ENCODE results near the gene GBX1.

The GBX1 gene

DNA sequence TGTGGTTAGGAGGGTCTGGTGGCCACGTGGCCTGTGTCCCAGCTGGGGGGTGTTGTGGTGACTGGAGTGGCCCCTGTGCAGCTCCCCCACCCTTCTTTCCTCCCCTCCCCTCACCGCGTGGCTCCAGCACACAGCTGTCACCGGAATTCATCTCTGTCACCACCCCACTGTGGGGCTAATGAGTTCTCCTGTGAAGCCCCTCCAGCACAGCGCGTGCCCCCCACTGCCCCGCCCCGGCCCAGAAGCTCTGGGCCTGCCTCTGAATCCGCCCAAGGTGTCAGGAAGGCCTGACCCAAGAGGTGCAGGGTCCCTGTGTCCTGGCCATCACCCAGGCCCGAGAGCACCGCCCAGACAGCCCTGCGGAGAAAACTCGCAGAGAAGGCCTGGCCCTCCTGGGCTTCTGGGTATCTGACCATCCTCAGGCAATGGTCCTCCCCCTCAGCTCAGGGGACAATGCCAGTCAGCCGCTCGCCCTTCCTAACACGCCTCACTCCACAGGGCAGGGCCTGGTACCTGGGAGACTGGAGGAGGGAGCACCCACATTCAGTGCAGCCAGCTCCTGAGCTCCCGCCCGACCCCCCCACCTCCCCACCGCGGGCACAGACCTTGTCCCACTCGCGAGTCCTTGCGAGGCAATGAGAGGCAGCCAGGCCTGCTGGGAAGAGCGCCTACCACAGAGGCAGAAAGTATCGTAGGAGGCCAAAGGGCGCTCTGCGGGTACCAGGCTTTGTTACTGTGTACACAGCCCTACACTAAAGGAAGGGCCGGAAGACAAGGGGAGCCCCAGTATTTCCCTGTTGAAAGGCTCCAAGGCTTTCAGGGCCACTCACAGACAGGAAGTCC lies 38.2 kb downstream of the GBX1 start:
- no peak for DNase-seq (ENCODE audit: low read depth in 4 of 4, low spot score in 1 of 4)

DNA sequence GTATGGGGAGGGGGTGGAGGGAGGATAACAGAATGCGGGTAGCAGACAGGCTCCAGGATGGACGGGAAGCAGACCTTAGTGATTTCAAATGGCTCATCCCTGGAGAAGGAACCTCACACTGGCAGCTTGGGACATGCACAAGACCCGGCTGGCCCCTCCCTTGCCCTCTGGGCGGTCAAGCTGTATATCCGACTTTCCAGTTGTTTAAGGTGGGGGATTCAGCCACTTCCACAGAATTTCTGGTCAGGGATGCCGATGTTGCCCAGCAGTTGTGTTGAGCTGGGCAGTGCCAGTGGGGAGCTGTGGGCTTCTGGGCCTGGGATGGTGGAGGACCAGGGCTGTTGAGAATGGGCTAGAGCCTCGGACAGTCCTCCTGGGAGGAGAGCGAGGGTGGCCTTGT lies 38.8 kb downstream of the GBX1 start:
- DNase-seq (ENCODE audit: low read depth in 4 of 4, low spot score in 1 of 4) = no peak

DNA sequence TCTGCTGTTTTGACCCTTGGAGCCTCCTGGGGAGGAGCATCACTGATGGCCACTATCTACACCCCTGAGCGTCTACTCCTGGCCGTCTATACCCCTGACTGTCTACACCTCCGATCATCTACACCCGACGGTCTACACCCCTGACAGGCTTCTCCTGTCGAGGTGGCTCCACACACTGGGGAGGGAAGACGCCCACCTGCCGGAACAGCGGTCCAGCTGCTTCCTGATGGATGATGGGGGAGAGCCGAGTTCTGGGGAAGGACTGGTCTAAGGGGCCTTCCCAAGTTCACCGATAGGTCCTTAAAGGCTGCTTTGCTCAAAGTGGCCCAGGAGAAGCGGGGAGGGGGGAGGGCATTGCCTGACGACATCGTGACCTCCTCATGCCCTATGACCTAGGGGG lies 39.4 kb downstream of the GBX1 start:
- no peak for DNase-seq (ENCODE audit: low read depth in 4 of 4, low spot score in 1 of 4)

DNA sequence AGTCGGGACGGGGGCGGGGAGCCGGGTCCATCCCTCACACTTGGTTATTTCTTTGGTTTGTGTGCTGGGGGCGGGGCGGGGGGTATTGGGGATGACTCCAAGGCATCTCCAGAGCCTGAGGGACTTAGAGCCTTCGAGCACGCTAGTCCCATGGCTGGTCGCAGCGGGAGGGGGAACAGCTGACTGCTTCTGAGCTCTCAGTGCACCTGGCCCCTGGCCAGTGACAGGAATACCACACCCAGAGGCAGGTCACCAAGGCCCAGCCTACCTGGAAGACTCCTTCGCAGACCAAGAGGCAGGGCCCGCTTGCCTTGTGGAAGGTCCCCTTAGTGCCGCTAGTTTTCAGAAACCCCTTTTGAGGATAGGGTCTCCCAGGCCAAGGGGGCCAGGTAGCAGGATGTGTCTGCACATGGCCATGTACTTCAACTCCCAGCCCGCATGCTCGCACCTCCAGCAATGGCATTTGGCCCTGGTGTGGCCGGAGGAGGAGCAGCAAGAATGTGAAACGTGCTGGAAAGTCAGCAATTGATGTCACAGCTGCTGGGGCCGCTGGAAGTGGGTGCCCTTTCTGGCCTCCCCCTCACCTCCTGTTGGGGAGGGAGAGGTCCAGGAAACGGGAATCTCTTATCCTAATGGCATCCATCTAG lies 40.9 kb downstream of the GBX1 start:
- DNase-seq (ENCODE audit: low read depth in 4 of 4, low spot score in 1 of 4) = no peak

DNA sequence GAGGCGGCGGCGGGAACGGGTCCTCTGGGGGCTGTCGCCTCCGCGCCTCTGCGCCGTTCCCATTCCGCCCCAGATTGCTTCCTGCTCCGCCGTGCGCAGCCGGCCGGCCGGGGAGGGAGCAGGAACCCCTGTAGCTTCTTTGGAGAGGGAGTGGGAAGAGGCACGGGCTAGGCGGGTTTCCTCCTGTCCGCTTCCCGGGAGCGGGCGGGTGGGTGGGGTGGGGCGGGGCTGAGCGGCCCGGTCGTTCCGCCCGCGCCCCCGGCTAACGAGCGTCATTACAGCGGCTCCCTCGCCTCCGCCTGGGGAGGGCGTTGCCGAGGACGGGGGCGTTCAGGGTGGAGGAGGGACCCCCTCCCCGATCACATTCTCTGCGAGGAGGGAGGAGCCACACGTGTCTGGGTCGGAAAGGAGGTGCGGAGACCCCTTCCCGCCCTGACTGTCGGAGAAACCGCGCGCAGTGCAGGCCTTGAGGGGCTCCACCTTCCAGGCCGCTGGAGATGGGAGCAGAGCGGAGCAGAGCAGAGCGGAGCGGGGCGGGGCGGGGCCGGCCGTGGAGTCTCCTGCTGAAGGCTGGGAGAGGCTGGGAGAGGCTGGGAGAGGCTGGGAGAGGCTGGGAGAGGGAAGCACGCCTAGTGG lies 41.5 kb downstream of the GBX1 start:
- DNase-seq (ENCODE audit: low read depth in 4 of 4, low spot score in 1 of 4) = no peak

DNA sequence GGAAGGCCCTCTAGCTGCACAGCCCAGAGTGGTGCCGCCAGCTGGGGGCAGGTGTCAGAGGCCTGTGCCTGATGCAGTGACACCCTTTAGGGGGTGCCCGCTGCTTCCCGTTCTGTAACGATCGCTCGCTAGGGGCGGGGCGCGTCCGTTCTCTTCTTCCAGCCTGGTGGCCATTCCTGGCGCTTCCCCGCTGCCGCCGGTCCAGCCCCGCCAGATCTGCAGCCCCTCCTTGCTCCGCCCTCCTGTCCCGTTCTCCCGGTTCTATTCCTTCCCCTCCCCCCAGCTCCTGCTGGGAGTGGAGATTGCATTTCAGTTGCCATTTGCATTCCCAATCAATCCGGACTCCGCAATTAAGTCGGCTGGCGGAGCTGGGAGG lies 42.0 kb downstream of the GBX1 start:
- DNase-seq (ENCODE audit: low read depth in 4 of 4, low spot score in 1 of 4) = no peak

DNA sequence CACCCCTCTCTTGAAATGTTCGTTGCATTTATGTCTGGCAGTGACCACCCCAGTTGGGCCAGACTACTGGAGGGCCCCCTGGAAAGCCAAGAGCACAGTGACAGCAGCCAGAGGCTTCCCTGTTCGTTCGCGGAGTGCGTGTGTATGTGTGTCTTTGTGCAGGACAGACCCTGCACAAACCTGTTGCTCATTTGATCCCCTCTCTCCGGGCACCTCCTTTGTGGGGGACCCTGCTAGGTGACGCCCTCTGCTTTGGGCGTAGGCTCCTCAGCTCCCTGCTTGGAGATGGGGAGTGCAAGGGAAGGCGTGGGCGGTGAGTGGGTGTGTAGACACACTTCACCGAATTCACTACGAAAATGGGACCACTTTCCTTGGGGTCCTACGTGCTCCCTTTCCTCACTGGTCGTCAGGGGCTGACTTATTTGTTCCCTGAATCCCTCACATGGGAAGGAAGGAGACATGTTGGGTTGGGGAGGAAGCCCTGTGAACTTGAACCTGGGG lies 42.5 kb downstream of the GBX1 start:
- DNase-seq (ENCODE audit: low read depth in 4 of 4, low spot score in 1 of 4) = no peak

DNA sequence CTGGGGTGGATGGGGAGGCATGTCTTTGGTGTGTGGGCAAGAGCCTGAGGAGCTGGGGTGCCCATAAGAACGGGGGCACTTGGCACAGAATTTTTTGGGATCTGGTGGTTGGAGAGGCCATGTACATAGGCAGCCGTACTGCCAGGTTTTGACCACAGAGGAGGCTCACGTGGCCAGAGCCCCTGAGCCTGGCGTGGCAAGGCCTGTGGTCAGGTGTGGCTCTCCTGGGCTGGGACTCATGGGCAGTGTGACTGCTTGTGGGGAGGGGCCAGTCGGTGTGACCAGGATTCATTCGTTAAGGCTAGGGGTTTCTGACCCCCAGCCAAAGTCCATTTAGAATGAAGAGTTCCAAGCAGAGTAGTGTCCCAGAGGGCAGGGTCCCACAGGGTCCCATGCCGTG lies 43.0 kb downstream of the GBX1 start:
- DNase-seq (ENCODE audit: low read depth in 4 of 4, low spot score in 1 of 4) = no peak

DNA sequence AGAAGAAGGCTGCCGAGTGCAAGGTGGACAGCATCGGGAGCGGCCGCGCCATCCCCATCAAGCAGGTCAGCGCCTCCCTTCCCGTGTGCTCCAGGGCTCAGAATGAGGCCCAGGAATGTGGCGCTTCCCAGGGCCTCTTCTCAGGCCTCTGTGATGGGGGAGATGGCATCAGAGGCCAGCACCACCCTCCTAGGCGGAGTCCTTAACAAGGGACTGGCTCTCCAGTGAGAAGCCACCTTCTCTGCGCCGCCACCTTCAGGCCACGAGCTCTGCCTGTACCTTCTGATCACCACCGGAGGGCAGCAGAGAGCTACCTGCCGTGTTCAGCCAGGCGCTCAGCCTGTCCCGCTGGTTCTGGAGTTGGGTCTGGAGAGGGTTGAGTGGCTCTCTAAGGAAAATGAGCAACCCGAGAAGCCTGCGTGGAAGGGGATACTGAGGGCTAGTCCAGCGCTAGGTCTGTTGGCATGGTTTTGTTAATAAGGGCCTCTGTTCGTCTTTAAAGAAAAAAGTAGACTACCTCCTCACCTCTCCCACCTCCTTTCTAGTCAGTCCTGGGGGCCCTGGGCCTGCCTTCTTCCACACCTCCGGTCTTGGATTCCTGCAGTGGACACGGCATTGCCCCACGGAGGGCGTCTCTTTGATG lies 43.6 kb downstream of the GBX1 start:
- peak; percentile 70 to 88 (median 80) for DNase-seq (ENCODE audit: low read depth in 4 of 4, low spot score in 1 of 4)

DNA sequence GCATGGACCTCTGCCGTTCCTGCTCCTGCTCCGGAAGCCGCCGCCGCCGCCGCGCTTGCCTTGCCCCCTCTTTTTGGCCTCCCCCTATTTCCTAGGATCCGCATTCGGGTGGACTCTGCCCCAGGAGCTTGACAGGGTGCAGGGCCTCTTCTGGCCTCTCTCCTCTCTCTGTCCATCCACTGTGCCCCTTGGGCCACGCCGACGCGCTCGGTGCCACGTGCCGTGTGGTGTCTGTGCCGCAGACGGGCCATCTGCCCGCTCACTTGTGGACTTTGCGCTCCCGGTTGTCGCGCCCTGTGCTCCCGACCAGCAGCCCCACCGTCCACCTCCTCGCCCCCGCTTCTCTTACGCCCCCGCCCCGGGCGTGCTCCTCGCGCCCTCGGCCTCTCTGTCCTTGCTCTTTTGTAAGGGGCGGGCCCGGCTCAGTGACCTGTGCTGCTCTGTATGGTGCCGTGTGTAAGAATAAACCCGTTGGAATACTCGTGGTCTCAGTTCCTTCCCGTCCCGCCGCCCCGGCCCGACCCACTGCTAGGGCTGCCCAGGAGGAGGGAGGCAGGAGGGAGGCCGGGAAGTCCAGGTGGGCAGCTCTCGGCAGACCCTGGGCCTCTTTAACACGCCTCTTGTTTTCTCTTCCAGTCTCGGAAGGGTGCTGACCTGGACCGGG lies 44.2 kb downstream of the GBX1 start:
- no peak for DNase-seq (ENCODE audit: low read depth in 4 of 4, low spot score in 1 of 4)

DNA sequence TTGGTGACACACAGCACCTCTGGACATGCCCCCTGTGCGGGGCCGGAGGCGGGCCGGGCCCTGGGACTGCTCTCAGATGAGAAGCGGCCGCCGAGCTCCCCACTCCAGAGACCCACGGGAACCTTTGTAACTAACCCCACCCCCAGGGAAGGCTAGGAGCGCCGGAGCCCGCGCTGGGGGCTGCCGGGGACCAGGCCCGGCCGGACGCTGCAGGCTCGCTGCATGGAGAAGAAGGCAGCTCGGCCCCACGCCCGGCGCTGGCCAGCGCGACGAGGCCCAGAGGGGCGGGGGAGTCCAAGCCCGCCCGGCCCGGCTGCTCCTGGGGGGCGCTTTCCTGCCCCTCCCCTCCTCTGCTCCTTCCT lies 44.7 kb downstream of the GBX1 start:
- DNase-seq (ENCODE audit: low read depth in 4 of 4, low spot score in 1 of 4) = no peak

DNA sequence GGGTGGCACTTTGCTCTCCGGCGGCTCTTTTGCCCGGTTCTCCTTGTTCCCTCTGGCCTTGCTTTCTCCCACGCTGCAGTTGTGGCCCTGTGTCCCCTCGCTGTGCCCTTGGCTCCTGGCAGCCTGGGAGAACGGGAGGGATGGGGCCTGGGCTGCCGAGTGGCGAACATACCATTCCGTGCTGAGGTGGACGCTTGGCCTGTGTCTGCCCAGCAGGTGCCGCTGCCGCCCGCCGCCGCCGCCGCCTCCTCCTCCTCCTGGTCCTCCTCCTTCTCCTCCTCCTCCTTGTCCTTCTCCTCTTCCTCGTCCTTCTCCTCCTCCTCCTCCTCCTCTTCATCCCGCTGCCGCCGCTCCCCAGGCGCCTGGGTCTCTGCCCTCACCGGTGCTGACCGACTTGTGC lies 45.2 kb downstream of the GBX1 start:
- no peak for DNase-seq (ENCODE audit: low read depth in 4 of 4, low spot score in 1 of 4)

DNA sequence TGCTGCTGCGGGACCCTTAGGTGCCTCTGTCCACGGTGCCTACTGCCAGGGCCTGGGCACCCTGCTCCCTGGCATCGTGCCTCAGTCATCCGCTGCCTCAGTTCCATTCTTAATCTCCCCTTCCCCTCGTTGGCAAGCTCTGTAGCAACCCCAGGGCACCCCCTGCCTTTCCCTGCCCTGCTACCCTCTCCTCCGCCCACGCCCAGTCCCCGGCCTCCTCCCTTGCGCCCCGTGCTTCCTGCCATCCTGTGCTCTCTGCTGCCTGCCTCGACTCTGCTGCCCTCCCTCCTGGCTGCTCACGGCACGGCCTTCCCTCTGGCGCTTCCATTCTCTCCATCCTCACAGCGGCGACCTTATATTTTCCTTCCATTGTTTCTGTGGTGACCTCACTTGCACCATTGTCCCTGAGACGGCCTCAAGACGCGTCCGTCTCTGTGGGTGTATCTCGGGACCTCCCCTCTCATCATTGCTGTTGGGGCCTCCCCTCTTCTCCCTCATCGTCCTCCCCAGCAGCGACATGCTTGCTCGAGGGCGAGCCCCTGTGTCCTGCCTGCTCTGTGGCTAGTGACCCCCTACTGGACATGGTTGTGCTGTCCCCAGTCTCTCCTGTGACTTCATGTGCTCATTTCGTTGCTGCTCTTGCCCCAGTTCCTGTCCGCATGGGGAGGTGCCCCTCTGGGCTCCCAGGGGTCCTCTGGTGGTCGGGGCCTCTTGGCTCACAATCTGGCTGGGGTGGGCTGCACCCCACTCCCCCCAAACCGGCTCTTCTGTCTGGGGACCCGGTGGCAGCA lies 45.9 kb downstream of the GBX1 start:
- no peak for DNase-seq (ENCODE audit: low read depth in 4 of 4, low spot score in 1 of 4)

DNA sequence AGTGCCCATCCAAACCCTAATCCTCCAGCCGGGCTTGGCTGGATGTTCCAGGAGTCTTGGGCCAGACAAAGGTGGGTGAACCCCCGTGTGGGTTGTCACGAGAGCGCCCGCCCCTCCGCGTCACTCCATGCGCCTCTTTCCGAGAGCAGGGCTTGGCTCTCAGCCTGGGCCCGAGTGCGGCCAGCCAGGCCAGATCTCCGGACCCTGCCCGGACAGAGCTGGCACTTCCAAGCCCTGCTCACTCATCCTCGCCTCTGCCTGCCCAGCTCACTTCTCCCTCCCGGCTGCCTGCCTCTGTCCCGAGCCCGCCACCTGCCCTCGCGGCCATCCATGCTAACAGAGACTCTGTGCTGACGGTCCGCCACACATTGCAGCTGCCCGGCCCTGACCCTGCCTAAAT lies 46.6 kb downstream of the GBX1 start:
- DNase-seq (ENCODE audit: low read depth in 4 of 4, low spot score in 1 of 4) = no peak

DNA sequence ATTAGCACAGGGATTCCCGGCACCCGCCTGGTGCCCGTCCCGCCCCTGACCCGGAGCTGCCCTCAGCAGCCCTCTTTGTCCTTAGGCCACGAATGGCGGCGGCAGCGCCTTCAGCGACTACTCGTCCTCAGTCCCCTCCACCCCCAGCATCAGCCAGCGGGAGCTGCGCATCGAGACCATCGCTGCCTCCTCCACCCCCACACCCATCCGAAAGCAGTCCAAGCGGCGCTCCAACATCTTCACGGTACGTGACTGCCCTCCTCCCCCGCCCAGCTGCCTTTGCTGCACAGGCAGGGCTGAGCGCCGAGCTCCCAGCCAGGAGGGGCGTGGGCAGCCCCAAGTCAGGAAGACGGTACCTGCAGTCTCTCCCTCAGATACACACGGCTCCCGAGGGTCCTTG lies 47.6 kb downstream of the GBX1 start:
- DNase-seq (ENCODE audit: low read depth in 4 of 4, low spot score in 1 of 4) = no peak

DNA sequence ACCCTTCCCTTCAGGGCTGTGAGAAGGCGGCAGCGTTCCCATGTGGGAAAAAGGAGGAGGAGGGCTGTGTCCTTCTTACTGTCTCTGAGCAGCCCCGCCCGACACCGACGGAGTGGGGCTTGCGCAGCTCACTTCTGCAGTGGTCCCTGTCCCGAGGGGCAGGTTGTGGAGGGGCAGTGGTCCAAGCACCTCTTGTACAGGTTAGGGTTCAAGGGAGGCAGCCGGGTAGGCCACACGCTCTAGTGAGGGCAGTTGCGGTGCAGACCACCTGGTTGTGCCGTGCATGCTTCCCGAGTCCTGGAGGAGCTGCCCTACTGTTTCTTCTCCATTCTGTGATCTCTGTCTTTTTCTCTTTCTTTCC lies 48.5 kb downstream of the GBX1 start:
- no peak for DNase-seq (ENCODE audit: low read depth in 4 of 4, low spot score in 1 of 4)

DNA sequence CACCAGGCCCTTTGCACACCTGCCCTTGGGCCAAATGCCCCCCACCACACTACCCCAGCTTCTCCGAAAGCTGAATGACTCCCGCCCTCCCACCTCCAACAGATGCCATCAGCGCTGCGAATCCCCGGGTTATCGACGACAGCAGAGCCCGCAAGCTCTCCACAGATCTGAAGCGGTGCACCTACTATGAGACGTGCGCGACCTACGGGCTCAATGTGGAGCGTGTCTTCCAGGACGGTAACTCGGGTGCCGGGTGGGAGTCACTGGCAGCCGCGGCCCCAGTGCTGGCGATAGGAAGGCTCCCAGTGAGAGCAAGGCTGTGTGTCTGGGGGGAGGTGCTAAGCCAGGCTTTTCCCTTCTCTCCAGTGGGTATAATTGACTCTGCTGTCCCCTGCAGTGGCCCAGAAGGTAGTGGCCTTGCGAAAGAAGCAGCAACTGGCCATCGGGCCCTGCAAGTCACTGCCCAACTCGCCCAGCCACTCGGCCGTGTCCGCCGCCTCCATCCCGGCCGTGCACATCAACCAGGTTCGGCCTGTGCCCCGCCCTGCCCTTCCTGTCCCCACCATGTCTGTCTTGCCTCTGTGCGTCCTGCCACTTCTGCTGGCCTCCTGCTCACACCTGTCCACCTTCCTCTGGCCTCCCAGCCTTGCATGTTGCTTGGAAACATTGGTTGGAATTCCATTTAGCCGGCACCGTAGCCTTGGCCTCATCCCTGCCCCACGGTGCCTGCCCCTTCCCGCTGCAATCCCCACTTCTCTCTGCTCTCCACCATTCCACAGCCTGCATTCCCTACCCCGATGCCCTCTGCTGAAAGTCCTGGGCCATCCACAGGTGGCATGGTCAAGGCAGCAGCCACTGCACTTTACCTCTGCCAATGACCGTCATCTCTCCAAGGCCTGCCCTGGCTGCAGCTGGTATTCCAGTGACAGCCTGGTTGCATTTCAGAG lies 49.1 kb downstream of the GBX1 start:
- no peak for DNase-seq (ENCODE audit: low read depth in 4 of 4, low spot score in 1 of 4)

DNA sequence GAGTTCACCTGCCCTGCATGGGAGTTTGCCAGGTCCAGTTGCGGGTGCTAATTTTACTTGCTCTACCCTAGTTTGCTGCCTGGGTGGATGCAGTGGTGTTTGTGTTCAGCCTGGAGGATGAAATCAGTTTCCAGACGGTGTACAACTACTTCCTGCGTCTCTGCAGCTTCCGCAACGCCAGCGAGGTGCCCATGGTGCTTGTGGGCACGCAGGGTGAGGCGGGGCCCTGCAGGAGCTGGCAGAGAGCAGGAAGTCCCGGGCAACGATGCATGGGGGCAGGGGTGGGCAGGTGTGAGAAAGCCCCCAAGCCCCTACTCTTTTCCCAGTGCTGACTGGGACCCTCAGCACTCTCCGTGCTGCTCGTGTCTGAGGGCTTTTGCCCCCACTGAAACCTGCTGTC lies 49.9 kb downstream of the GBX1 start:
- DNase-seq (ENCODE audit: low read depth in 4 of 4, low spot score in 1 of 4) = no peak

DNA sequence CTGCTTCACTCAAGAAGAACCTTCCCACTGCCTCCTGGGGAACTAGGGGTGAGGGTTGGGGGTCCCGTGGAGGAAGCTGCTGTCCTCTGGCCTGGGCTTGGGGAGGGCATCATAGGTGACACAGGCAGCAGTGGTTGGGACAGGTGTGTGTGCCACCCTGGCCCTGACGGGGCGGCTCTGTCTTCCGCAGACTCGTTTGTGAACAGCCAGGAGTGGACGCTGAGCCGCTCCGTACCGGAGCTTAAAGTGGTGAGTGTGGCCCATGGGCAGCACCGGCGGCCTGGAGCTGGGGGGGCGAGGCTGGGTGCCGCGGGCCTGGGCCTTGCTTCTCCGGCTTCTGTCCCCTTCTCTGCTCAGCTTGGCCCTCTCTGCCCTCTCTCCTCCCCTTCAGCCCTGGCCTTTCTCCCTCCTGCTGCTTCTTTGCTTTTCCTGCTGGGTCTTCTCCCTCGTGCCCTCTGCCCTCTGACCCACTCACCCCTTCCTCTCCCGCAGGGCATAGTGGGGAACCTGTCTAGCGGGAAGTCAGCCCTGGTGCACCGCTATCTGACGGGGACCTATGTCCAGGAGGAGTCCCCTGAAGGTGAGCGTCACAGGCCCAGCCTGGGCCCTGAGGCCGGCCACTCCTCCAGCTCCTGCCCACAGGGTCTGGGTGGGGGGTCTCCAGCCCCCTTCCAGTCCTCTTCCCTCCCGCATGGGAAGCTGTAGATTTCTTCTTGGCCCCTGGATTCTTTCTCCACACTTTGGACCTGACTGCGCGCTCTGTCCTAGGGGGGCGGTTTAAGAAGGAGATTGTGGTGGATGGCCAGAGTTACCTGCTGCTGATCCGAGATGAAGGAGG lies 50.7 kb downstream of the GBX1 start:
- no peak for DNase-seq (ENCODE audit: low read depth in 4 of 4, low spot score in 1 of 4)

All from stimulated activated CD4-positive, alpha-beta T cell treated with anti-CD3 and anti-CD28 coated beads, Interleukin-1b, Interleukin-23, amount 100 ng/mL, for 24 hours (primary cell).